ENCODE data around the gene LRFN4.
A peak's percentile ranks its signal among the peaks of the same experiment; 100 is the strongest.

Gene LRFN4

DNA sequence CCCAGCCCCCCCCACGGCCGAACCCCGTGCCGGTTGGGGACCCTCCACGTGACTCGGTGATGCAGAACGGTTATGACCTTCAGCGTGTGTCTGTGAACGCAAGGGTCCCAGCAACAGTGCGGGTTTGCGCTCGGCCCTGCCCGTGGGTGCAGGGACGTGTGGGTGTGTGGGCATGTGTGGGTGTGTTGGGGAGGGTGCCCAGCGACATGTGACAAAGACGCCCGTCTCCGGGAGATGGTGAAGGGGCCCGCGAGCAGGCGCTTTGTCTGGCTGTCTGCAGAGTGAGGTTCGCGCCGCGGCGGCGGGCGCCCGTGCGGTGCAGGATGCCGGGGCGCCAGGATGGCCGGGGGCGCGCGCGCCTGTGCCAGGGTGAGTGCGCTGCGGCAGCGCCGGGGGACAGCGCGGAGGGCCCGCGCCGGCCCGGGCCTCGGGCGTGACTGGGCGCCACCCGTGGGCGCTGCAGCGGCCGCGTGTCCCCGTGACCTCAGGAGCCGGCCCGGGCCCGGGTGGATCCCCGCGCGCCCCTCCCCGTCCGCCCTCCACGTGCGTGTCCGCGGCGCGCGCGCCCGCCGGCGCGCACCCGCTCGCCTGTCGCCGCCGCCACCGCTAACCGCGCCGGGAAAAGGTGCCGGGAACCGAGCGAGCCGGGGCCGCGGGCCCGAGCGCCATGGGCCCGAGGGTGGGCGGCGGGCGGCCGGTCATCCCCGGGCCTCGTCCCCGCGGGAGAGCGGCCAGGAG lies at the start of gene LRFN4:
LRFN4 (plus strand) TSS at position 569 of the 738 bp plus-strand sequence. CDS start 681 bp downstream, outside the sequence.
- TF ChIP-seq, protein P1, sequence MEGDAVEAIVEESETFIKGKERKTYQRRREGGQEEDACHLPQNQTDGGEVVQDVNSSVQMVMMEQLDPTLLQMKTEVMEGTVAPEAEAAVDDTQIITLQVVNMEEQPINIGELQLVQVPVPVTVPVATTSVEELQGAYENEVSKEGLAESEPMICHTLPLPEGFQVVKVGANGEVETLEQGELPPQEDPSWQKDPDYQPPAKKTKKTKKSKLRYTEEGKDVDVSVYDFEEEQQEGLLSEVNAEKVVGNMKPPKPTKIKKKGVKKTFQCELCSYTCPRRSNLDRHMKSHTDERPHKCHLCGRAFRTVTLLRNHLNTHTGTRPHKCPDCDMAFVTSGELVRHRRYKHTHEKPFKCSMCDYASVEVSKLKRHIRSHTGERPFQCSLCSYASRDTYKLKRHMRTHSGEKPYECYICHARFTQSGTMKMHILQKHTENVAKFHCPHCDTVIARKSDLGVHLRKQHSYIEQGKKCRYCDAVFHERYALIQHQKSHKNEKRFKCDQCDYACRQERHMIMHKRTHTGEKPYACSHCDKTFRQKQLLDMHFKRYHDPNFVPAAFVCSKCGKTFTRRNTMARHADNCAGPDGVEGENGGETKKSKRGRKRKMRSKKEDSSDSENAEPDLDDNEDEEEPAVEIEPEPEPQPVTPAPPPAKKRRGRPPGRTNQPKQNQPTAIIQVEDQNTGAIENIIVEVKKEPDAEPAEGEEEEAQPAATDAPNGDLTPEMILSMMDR (IDR thresholded peaks at IDR 0.05): no peak
- TF ChIP-seq ZFX (IDR thresholded peaks at IDR 0.05; ENCODE audit: borderline replicate concordance): no peak
- H3K27ac ChIP-seq: peak within 1 kb of the TSS; percentile 78

DNA sequence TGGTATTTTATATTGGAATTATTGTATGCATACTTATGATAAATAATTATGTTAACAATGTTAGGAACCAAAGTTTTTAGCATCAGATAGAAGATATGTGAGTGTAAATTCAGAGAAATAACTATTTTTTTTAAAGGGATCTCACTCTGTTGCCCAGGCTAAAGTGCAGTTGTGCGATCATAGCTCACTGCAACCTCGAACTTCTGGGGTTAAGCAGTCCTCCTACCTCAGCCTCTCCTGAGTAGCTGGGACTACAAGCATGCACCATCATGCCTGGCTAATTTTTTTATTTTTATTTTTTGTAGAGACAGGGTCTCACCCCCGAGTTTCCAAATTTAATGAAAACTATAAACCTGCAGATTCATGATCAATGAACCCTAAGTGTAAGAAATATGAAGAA lies 47.3 kb upstream of the LRFN4 start:
- no peak overlapping the region for H3K27ac ChIP-seq
- TF ChIP-seq ZFX (IDR thresholded peaks at IDR 0.05; ENCODE audit: borderline replicate concordance): no peak
- TF ChIP-seq, protein P1 (IDR thresholded peaks at IDR 0.05): no peak

DNA sequence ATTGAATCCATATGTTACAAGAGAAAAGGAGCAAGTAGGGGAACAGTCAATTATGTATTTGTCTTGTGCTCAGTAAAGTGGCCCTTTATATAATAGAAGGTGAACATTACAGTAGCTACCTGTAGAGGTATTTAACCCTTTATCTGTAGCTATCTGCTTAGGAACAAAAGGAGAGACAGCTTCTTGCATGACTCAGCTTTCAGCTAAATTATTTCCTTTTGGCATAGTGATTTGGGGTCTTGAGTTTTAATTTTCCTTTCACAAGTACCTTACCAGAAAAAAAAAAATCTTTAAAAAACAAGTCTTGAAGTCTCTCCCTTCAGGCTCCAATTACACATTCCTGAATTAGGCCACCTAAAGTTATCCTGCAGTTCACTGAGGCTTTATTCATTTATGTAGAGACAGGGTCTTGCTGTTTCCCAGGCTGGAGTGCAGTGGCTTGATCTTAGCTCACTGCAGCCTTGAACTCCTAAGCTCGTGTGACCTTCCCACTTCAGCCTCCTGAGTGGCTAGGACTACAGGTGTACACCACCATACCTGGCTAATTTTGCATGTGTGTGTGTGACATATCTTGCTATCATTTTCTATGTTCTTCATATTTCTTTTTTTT lies 46.2 kb upstream of the LRFN4 start:
- TF ChIP-seq ZFX (IDR thresholded peaks at IDR 0.05; ENCODE audit: borderline replicate concordance): no peak
- TF ChIP-seq, protein P1 (IDR thresholded peaks at IDR 0.05): no peak
- no peak overlapping the region for H3K27ac ChIP-seq

DNA sequence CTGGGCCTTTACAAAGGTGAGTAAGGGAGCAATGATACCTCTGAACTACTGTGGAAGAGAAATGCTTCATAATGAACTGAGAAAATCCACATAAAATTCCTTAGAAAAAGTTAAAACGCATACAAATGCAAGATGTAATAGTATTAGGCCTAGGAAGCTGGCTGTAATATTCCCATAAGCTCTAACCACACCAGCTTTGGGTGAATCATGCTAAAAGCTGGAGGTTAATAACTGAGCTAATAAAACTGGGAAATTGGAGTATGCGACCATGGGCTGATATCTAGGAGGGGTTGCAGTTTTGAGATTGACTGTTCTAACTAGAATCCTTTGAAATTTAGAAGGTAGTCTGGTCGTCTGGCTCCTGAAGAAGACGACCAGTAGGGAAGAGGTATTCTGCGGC lies 42.2 kb upstream of the LRFN4 start:
- TF ChIP-seq, protein P1 (IDR thresholded peaks at IDR 0.05): no peak
- TF ChIP-seq ZFX (IDR thresholded peaks at IDR 0.05; ENCODE audit: borderline replicate concordance): no peak
- no peak overlapping the region for H3K27ac ChIP-seq

DNA sequence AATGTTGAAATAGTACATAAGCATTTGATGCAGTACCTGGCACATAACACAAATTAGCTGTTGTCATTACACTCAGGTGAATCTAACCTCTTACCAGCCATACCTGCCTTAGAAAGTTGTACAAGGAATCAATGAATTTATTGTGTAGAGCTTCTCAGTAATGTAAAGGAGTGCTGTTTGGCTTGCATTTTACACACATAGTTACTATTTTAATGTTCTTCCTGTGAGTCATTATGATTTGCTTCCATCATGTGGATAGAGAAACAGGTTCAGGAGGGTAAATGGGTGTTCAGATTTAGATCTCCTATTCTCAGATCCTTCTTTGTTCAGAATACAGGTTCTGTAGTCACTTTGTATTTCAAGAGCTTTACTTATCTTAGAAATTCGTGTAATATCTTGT lies 41.2 kb upstream of the LRFN4 start:
- H3K27ac ChIP-seq: no peak overlapping the region
- no peak for TF ChIP-seq ZFX (IDR thresholded peaks at IDR 0.05; ENCODE audit: borderline replicate concordance)
- TF ChIP-seq, protein P1 (IDR thresholded peaks at IDR 0.05): no peak

DNA sequence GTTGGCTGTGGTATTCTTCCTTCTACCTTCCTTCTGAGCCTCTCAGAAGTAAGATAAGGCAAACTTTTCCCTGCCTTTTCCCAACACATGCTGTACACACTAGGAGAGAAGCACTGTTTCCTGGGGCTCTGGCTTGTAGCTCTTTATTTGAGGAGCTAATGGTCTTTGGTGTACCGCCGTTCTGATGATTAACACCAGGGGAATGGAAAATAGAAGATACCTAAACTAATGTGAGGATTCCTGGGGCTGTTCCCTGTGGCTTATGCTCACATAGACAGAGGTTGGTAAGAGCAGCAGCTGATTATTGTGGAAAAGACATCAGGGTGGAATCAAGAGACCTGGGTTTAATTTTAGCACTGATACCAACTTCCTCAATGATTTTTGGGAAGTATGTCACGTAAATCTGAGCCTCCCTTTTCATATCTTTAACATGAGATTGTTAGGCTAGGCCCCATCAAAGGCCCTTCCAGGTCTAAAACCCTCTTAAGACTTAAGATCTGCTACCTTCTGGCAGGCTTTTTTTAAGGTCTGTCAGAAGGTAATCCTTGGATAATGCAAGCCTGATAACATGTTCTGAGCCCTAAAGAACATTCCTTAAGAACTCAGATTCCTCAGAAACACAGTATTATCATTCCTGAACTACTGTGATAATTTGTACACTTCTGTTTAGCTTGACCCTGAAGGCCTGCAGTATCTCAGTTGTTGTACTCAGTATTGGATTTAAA lies 38.5 kb upstream of the LRFN4 start:
- H3K27ac ChIP-seq: no peak overlapping the region
- TF ChIP-seq, protein P1 (IDR thresholded peaks at IDR 0.05): no peak
- no peak for TF ChIP-seq ZFX (IDR thresholded peaks at IDR 0.05; ENCODE audit: borderline replicate concordance)
